ENCODE data around the gene ACTN4.
"Not testable (repeated sequence)": the region's sequence is repeated elsewhere in the genome, so short reads cannot be mapped to it uniquely, and the experiment has no call there.

The ACTN4 gene

GRCh38 chr19:38619361-38620174 is 27.9 kb upstream of the ACTN4 start:
- H3K4me1 ChIP-seq (ENCODE audit: control insufficient read depth, insufficient read depth, low read length, unreplicated experiment), result peaks cover 5% of the 10 kb centered on the region
- no peaks in the 10 kb centered on the region for H3K27me3 ChIP-seq (ENCODE audit: insufficient read depth, low read length)
- H3K79me2 ChIP-seq (ENCODE audit: control insufficient read depth, insufficient read depth, low read length, unreplicated experiment), result peaks cover 15% of the 10 kb centered on the region
- peak overlapping the region; percentile 44; the same call in 1 of the 2 replicates for H3K27ac ChIP-seq (ENCODE audit: low read depth, low read length)
- H3K36me3 ChIP-seq (ENCODE audit: insufficient read depth, low read length), result no peaks in the 10 kb centered on the region
- H2AFZ ChIP-seq (ENCODE audit: low read length, unreplicated experiment), result peak overlapping the region; percentile 61
- H3K4me3 ChIP-seq (ENCODE audit: low read depth, low read length), result peak overlapping the region; percentile 93

GRCh38 chr19:38624822-38625221 is 22.6 kb upstream of the ACTN4 start:
- Histone ChIP-seq H3K4me3 (ENCODE audit: low read depth, low read length) (no peak overlapping the region), H3K36me3 (ENCODE audit: insufficient read depth, low read length) (no peaks in the 10 kb centered on the region), H2AFZ (ENCODE audit: low read length, unreplicated experiment) (no peak overlapping the region), H3K27ac (ENCODE audit: low read depth, low read length) (no peak overlapping the region), H3K27me3 (ENCODE audit: insufficient read depth, low read length) (no peaks in the 10 kb centered on the region), H3K4me1 (ENCODE audit: control insufficient read depth, insufficient read depth, low read length, unreplicated experiment) (peaks cover 5% of the 10 kb centered on the region), H3K79me2 (ENCODE audit: control insufficient read depth, insufficient read depth, low read length, unreplicated experiment) (peaks cover 6% of the 10 kb centered on the region)

GRCh38 chr19:38626401-38626800 is 21.0 kb upstream of the ACTN4 start:
- Histone ChIP-seq H3K79me2 (ENCODE audit: control insufficient read depth, insufficient read depth, low read length, unreplicated experiment) (no peaks in the 10 kb centered on the region), H3K4me3 (ENCODE audit: low read depth, low read length) (no peak overlapping the region), H3K27me3 (ENCODE audit: insufficient read depth, low read length) (no peaks in the 10 kb centered on the region), H3K4me1 (ENCODE audit: control insufficient read depth, insufficient read depth, low read length, unreplicated experiment) (no peaks in the 10 kb centered on the region), H3K36me3 (ENCODE audit: insufficient read depth, low read length) (no peaks in the 10 kb centered on the region), H2AFZ (ENCODE audit: low read length, unreplicated experiment) (no peak overlapping the region), H3K27ac (ENCODE audit: low read depth, low read length) (no peak overlapping the region)

GRCh38 chr19:38629568-38629967 is 17.9 kb upstream of the ACTN4 start:
- no peak overlapping the region for H3K27ac ChIP-seq (ENCODE audit: low read depth, low read length)
- no peaks in the 10 kb centered on the region for H3K36me3 ChIP-seq (ENCODE audit: insufficient read depth, low read length)
- no peaks in the 10 kb centered on the region for H3K4me1 ChIP-seq (ENCODE audit: control insufficient read depth, insufficient read depth, low read length, unreplicated experiment)
- H3K79me2 ChIP-seq (ENCODE audit: control insufficient read depth, insufficient read depth, low read length, unreplicated experiment), result no peaks in the 10 kb centered on the region
- H3K4me3 ChIP-seq (ENCODE audit: low read depth, low read length), result no peak overlapping the region
- no peak overlapping the region for H2AFZ ChIP-seq (ENCODE audit: low read length, unreplicated experiment)
- no peaks in the 10 kb centered on the region for H3K27me3 ChIP-seq (ENCODE audit: insufficient read depth, low read length)

GRCh38 chr19:38631301-38631700 is 16.1 kb upstream of the ACTN4 start:
- not testable (repeated sequence) for H3K4me1 ChIP-seq (ENCODE audit: control insufficient read depth, insufficient read depth, low read length, unreplicated experiment); H3K27ac ChIP-seq (ENCODE audit: low read depth, low read length); H3K79me2 ChIP-seq (ENCODE audit: control insufficient read depth, insufficient read depth, low read length, unreplicated experiment); H2AFZ ChIP-seq (ENCODE audit: low read length, unreplicated experiment); H3K36me3 ChIP-seq (ENCODE audit: insufficient read depth, low read length); H3K27me3 ChIP-seq (ENCODE audit: insufficient read depth, low read length); H3K4me3 ChIP-seq (ENCODE audit: low read depth, low read length)

- not testable (repeated sequence) for H3K79me2 ChIP-seq (ENCODE audit: control insufficient read depth, insufficient read depth, low read length, unreplicated experiment); H3K27me3 ChIP-seq (ENCODE audit: insufficient read depth, low read length); H3K27ac ChIP-seq (ENCODE audit: low read depth, low read length); H3K4me3 ChIP-seq (ENCODE audit: low read depth, low read length); H2AFZ ChIP-seq (ENCODE audit: low read length, unreplicated experiment); H3K36me3 ChIP-seq (ENCODE audit: insufficient read depth, low read length); H3K4me1 ChIP-seq (ENCODE audit: control insufficient read depth, insufficient read depth, low read length, unreplicated experiment)
Observed at GRCh38 chr19:38631811-38632475, 15.5 kb upstream of the ACTN4 start.

- Histone ChIP-seq H3K4me1 (ENCODE audit: control insufficient read depth, insufficient read depth, low read length, unreplicated experiment) (no peaks in the 10 kb centered on the region), H3K36me3 (ENCODE audit: insufficient read depth, low read length) (no peaks in the 10 kb centered on the region), H2AFZ (ENCODE audit: low read length, unreplicated experiment) (no peak overlapping the region), H3K27ac (ENCODE audit: low read depth, low read length) (no peak overlapping the region), H3K27me3 (ENCODE audit: insufficient read depth, low read length) (no peaks in the 10 kb centered on the region), H3K4me3 (ENCODE audit: low read depth, low read length) (no peak overlapping the region), H3K79me2 (ENCODE audit: control insufficient read depth, insufficient read depth, low read length, unreplicated experiment) (no peaks in the 10 kb centered on the region)
Observed at GRCh38 chr19:38632476-38633213, 14.8 kb upstream of the ACTN4 start.

- Histone ChIP-seq H3K27ac (ENCODE audit: low read depth, low read length) (no peak overlapping the region), H3K4me3 (ENCODE audit: low read depth, low read length) (no peak overlapping the region), H3K36me3 (ENCODE audit: insufficient read depth, low read length) (no peaks in the 10 kb centered on the region), H3K27me3 (ENCODE audit: insufficient read depth, low read length) (no peaks in the 10 kb centered on the region), H2AFZ (ENCODE audit: low read length, unreplicated experiment) (no peak overlapping the region), H3K79me2 (ENCODE audit: control insufficient read depth, insufficient read depth, low read length, unreplicated experiment) (no peaks in the 10 kb centered on the region), H3K4me1 (ENCODE audit: control insufficient read depth, insufficient read depth, low read length, unreplicated experiment) (no peaks in the 10 kb centered on the region)
Observed at GRCh38 chr19:38634757-38635482, 12.5 kb upstream of the ACTN4 start.

- no peaks in the 10 kb centered on the region for H3K36me3 ChIP-seq (ENCODE audit: insufficient read depth, low read length)
- no peaks in the 10 kb centered on the region for H3K4me1 ChIP-seq (ENCODE audit: control insufficient read depth, insufficient read depth, low read length, unreplicated experiment)
- no peak overlapping the region for H3K4me3 ChIP-seq (ENCODE audit: low read depth, low read length)
- H3K27ac ChIP-seq (ENCODE audit: low read depth, low read length), result no peak overlapping the region
- no peak overlapping the region for H2AFZ ChIP-seq (ENCODE audit: low read length, unreplicated experiment)
- H3K27me3 ChIP-seq (ENCODE audit: insufficient read depth, low read length), result no peaks in the 10 kb centered on the region
- H3K79me2 ChIP-seq (ENCODE audit: control insufficient read depth, insufficient read depth, low read length, unreplicated experiment), result no peaks in the 10 kb centered on the region
Observed at GRCh38 chr19:38635483-38636399, 11.7 kb upstream of the ACTN4 start.

All from ACC112 (cell line).